PC-9 (cell line): ENCODE measurements around the gene PKD1L1. TPM values are rescaled to one million over a fixed set of nuclear protein-coding genes. Genes with fewer than 3 reads are reported as not detected.

Experiments
- BruUV-seq: library from RNA; stranded (reverse); fragments of 400-500 nt; replicated peaks from 2 replicates; lab custom pipeline; 2021; lab: Mats Ljungman, UMichigan
- CTCF ChIA-PET: fragments of 300-600 bp; sonication (Branson Sonifier 250); formaldehyde crosslinking; loops from one replicate; lab custom pipeline; 2022; ENCODE audit warnings: antibody characterized with exemption; lab: Charles Lee
- POLR2A ChIA-PET: fragments of 300-600 bp; sonication (Branson Sonifier 250); formaldehyde crosslinking; loops from one replicate; lab custom pipeline; 2022; ENCODE audit warnings: antibody characterized with exemption; ENCODE audit not compliant: unreplicated experiment; lab: Charles Lee
- DNase-seq, 2 experiments: peaks; one replicate each; pipeline versions ENCODE4 v3.0.0 to v3.0.0-alpha.2; 2015 to 2022; ENCODE audit warnings: mixed read lengths in 1 of 2
- H2AFZ ChIP-seq: fragments of 200-600 bp; sonication (generic); 2 replicates; pipeline ENCODE4 v1.8.1; 2017; ENCODE audit warnings: antibody characterized with exemption
- H3F3A ChIP-seq: fragments of 200-600 bp; sonication (generic); 2 replicates; pipeline ENCODE4 v1.8.1; 2017; ENCODE audit warnings: antibody characterized with exemption, mild to moderate bottlenecking, low read depth; ENCODE audit not compliant: insufficient read depth
- H3K27ac ChIP-seq: fragments of 200-600 bp; sonication (generic); 2 replicates; pipeline ENCODE4 v1.6.1; 2016; ENCODE audit warnings: mixed run types
- H3K27me3 ChIP-seq: fragments of 200-600 bp; sonication (generic); 2 replicates; pipeline ENCODE4 v1.6.1; 2016; ENCODE audit warnings: low read depth, mixed run types; ENCODE audit not compliant: insufficient read depth
- H3K36me3 ChIP-seq: fragments of 200-600 bp; sonication (generic); 2 replicates; pipeline ENCODE4 v1.6.1; 2016; ENCODE audit warnings: low read depth, mixed run types
- H3K4me1 ChIP-seq: fragments of 200-600 bp; sonication (generic); replicated peaks from 2 replicates; pipeline ENCODE4 v1.6.1; 2016; ENCODE audit warnings: mixed run types; ENCODE audit not compliant: insufficient read depth
- H3K4me2 ChIP-seq: fragments of 200-600 bp; sonication (generic); 2 replicates; pipeline ENCODE4 v1.6.1; 2017; ENCODE audit warnings: mixed run types
- H3K4me3 ChIP-seq: fragments of 200-600 bp; sonication (generic); 2 replicates; pipeline ENCODE4 v1.6.1; 2016; ENCODE audit warnings: mixed run types
- H3K79me2 ChIP-seq: fragments of 200-600 bp; sonication (generic); 2 replicates; pipeline ENCODE4 v1.6.1; 2017; ENCODE audit warnings: low read depth, mixed run types
- H3K9me2 ChIP-seq: fragments of 200-600 bp; sonication (generic); 2 replicates; pipeline ENCODE4 v1.8.1; 2017; ENCODE audit warnings: mild to moderate bottlenecking; ENCODE audit not compliant: insufficient read depth
- H3K9me3 ChIP-seq: fragments of 200-600 bp; sonication (generic); 2 replicates; pipeline ENCODE4 v1.8.1; 2016; ENCODE audit warnings: low read depth; ENCODE audit not compliant: insufficient read depth
- H4K20me1 ChIP-seq: fragments of 200-600 bp; sonication (generic); 2 replicates; pipeline ENCODE4 v1.8.1; 2017; ENCODE audit not compliant: insufficient read depth
- EZH2 ChIP-seq: fragments of 200-600 bp; sonication (generic); IDR thresholded peaks from 2 replicates; pipeline ENCODE4 v1.8.0; 2017; ENCODE audit warnings: antibody characterized with exemption, low read depth
- intact Hi-C: fragments of 100-400 bp; cut with micrococcal nuclease; formaldehyde crosslinking; loops from one replicate; pipeline ENCODE4 v1.10.0; 2022; ENCODE audit not compliant: unreplicated experiment
- total RNA-seq: library from RNA; stranded (reverse); gene quantifications from 2 replicates; pipeline ENCODE4 v1.2.3, GENCODE V29; 2021
- TF ChIP-seq, protein P1 (sequence below): fragments of 200-600 bp; sonication (generic); conservative IDR thresholded peaks from 2 replicates; pipeline ENCODE4 v1.6.1; 2017; ENCODE audit warnings: mixed run types, antibody characterized with exemption, mild to moderate bottlenecking, moderate library complexity

PKD1L1 gene
- total RNA-seq, 1 experiment from 2014 or later, result 0.07 TPM

DNA sequence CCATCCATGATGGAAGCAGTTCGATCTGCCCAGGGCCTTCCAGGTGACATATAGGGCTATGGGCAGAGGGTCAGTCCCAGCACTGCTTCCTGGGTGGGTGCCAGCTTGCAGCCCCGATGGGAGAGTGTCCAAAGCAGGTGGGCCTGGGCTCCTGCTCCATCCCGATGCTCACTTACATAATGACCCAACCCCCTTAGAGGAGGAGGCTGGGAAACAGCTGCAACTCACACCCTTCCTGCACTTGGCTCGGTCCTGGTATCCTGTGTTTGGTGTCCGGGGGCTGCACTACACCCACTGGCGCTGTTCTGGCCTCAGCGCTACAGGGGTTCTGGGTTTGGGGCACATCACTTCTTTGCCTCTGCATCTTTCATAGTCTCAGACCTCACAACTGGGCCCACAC, 58.5 kb downstream of the PKD1L1 start:
- TF ChIP-seq, protein P1, sequence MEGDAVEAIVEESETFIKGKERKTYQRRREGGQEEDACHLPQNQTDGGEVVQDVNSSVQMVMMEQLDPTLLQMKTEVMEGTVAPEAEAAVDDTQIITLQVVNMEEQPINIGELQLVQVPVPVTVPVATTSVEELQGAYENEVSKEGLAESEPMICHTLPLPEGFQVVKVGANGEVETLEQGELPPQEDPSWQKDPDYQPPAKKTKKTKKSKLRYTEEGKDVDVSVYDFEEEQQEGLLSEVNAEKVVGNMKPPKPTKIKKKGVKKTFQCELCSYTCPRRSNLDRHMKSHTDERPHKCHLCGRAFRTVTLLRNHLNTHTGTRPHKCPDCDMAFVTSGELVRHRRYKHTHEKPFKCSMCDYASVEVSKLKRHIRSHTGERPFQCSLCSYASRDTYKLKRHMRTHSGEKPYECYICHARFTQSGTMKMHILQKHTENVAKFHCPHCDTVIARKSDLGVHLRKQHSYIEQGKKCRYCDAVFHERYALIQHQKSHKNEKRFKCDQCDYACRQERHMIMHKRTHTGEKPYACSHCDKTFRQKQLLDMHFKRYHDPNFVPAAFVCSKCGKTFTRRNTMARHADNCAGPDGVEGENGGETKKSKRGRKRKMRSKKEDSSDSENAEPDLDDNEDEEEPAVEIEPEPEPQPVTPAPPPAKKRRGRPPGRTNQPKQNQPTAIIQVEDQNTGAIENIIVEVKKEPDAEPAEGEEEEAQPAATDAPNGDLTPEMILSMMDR, result no peak
- no peak for TF ChIP-seq EZH2
- no peak overlapping the region for H3K27ac ChIP-seq
- no peak overlapping the region for H3K4me2 ChIP-seq
- no peak for DNase-seq
- intact Hi-C loops, result no loop called here
- peaks cover 6% of the 10 kb centered on the region; the same call in 1 of the 2 replicates for H3K4me1 ChIP-seq
- no peaks in the 10 kb centered on the region for H3K27me3 ChIP-seq
- H3F3A ChIP-seq, result no peaks in the 10 kb centered on the region
- H3K4me3 ChIP-seq, result no peak overlapping the region
- no peaks in the 10 kb centered on the region for H3K9me2 ChIP-seq
- H3K9me3 ChIP-seq, result no peaks in the 10 kb centered on the region; the same call in 1 of the 2 replicates
- H4K20me1 ChIP-seq, result no peaks in the 10 kb centered on the region
- no TSS peak for BruUV-seq
- ChIA-PET CTCF (no interaction called here), POLR2A (no interaction called here)
- H2AFZ ChIP-seq, result no peak overlapping the region
- H3K36me3 ChIP-seq, result no peaks in the 10 kb centered on the region
- no peaks in the 10 kb centered on the region for H3K79me2 ChIP-seq

DNA sequence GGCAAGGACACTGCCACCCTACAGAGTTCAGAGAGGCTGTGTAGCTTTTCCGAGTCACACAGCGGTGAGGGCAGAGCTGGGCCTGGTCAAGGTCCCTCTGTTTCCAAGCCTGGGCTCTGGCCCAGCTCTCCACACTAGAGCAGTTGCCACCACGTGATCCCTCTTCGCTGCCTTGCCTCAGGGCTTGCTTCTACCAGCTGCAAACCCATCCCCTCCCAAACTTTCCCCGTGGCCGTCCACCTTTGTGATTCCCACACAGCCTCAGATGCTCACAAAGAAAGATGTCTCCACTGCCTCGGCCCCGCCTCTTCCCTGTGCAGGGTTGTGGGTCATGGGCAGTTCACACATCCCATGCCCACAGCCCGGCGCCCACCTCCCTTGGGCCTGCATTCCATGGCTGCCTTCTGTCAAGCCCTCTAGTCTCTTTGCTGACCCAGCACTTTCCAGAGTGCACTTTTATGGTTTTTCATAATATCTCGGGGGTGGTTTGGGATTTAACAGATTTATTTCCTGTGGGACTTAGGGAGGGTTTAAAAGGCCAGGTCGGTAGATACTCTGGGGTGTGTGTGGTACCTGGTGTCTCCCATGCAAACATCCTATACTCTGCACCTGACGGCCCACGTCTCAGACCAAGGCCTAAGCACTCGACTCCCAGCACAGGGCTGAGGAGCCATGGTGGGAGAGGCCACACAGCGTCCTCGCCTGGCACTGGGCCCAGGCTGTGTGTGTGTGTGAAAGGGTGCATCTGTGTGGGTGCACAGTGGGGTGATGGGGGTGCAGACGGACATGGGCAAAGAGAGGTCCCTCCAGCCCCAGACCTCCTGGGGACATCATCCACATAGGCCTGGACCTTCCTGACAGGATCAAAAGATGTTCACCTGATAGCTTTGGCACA, 59.6 kb downstream of the PKD1L1 start:
- intact Hi-C loops, result no loop called here
- no TSS peak for BruUV-seq
- CTCF ChIA-PET, result interaction anchor here (0.5 kb wide), 1 partner anchor 572 kb away, joined by 9 read pairs; no protein-coding TSS in a partner anchor

GRCh38 chr7:47887016-47887640, 61.1 kb downstream of the PKD1L1 start:
- no peak overlapping the region for H3K4me2 ChIP-seq
- POLR2A ChIA-PET, result interaction anchor here (0.6 kb wide), 1 partner anchor 1682 kb away, joined by 4 read pairs; no protein-coding TSS in a partner anchor
- H3K9me2 ChIP-seq, result no peaks in the 10 kb centered on the region
- no TSS peak for BruUV-seq
- H3K4me3 ChIP-seq, result no peak overlapping the region
- intact Hi-C loops, result no loop called here
- no peaks in the 10 kb centered on the region for H3F3A ChIP-seq
- peaks cover 11% of the 10 kb centered on the region; the same call in 1 of the 2 replicates for H3K4me1 ChIP-seq
- H3K79me2 ChIP-seq, result no peaks in the 10 kb centered on the region
- no peaks in the 10 kb centered on the region; the same call in 1 of the 2 replicates for H3K9me3 ChIP-seq
- no peak overlapping the region for H3K27ac ChIP-seq
- CTCF ChIA-PET, result no interaction called here
- H4K20me1 ChIP-seq, result no peaks in the 10 kb centered on the region
- no peak overlapping the region for H2AFZ ChIP-seq
- no peak for TF ChIP-seq EZH2
- TF ChIP-seq, protein P1, result no peak
- no peak for DNase-seq
- no peaks in the 10 kb centered on the region for H3K36me3 ChIP-seq
- 0 out of 2 replicates have a peak, but pooled peaks cover 6% of the 10 kb centered on the region for H3K27me3 ChIP-seq

More for the DNA sequence above, 59.6 kb downstream of the PKD1L1 start:
- H3K4me2 ChIP-seq, result no peak overlapping the region
- H3K4me1 ChIP-seq, result peaks cover 11% of the 10 kb centered on the region; the same call in 1 of the 2 replicates
- H3K9me2 ChIP-seq, result no peaks in the 10 kb centered on the region
- TF ChIP-seq EZH2, result no peak
- TF ChIP-seq, protein P1, result no peak
- POLR2A ChIA-PET, result no interaction called here
- H3K36me3 ChIP-seq, result no peaks in the 10 kb centered on the region
- no peak for DNase-seq
- H2AFZ ChIP-seq, result no peak overlapping the region
- H4K20me1 ChIP-seq, result no peaks in the 10 kb centered on the region
- no peaks in the 10 kb centered on the region for H3K79me2 ChIP-seq
- H3K27ac ChIP-seq, result no peak overlapping the region
- H3K4me3 ChIP-seq, result no peak overlapping the region
- H3K27me3 ChIP-seq, result 0 out of 2 replicates have a peak, but pooled peaks cover 6% of the 10 kb centered on the region
- H3K9me3 ChIP-seq, result no peaks in the 10 kb centered on the region; the same call in 1 of the 2 replicates
- H3F3A ChIP-seq, result no peaks in the 10 kb centered on the region
